Erythroblast (primary cell): ENCODE data around the gene YIF1A.
"Not testable (repeated sequence)": the region's sequence is repeated elsewhere in the genome, so short reads cannot be mapped to it uniquely, and the experiment has no call there.

Experiments used
- DNase-seq, 2 experiments: peaks; one replicate each; lab custom pipeline; 2025; lab: John Stamatoyannopoulos, UW
- GATA1 ChIP-seq: IDR thresholded peaks from 2 replicates; pipeline ENCODE4 v1.6.1; 2011; ENCODE audit warnings: low read depth, mild to moderate bottlenecking, control low read depth, low read length, moderate library complexity
- POLR2A ChIP-seq: IDR thresholded peaks from 2 replicates; pipeline ENCODE4 v1.6.1; 2011; ENCODE audit warnings: mild to moderate bottlenecking, low read length

Gene YIF1A

DNA sequence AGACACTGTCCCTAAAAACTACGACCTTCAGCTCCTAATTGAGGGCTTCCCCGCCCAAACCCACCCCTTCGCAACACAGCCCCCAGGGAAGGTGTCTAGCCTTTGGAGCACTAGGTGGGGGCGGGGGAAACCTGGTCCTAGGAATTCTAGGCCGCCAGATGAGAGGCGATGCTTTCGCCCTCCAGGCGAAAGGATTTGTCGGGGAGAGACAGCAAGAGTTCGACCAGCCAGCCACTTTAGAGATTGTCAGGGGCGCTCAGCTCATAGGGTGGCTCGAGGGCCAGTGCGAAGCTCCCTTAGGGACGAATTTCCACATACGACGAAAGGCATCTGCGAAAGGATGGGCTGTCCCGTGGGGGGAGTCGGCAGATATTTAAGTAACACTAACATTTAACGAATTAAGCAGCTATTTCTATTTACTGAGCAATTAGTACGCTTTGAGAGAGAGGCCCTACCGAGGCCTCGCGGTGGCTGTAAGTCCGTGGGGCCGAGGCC lies 22.6 kb upstream of the YIF1A start:
- no peak for TF ChIP-seq GATA1
- no peak for TF ChIP-seq POLR2A
- no peak for DNase-seq

GRCh38 chr11:66310803-66311440 lies 22.0 kb upstream of the YIF1A start:
- DNase-seq = not testable (repeated sequence)

DNA sequence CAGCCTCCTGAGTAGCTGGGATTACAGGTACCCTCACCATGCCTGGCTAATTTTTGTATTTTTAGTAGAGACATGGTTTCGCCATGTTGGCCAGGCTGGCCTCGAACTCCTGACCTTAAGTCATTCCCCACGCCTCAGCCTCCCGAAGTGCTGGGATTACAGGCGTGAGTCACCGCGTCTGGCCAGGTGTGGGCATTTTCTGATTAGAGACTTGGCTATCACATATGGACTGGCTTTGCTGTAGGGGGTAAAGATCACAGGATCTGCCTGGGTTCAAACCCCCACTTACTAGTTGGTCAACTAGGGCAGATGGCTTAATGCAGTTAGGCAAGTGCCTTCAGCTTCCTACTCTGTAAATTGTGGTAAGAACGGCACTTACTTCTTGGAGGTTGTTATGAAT lies 21.4 kb upstream of the YIF1A start:
- no peak for DNase-seq
- no peak for TF ChIP-seq GATA1
- TF ChIP-seq POLR2A = no peak

- peak in 1 of 2 experiments; percentile 23 for DNase-seq
- TF ChIP-seq GATA1 (no peak), POLR2A (no peak)
These were observed 20.5 kb upstream of the YIF1A start for GRCh38 chr11:66309475-66309874.

DNA sequence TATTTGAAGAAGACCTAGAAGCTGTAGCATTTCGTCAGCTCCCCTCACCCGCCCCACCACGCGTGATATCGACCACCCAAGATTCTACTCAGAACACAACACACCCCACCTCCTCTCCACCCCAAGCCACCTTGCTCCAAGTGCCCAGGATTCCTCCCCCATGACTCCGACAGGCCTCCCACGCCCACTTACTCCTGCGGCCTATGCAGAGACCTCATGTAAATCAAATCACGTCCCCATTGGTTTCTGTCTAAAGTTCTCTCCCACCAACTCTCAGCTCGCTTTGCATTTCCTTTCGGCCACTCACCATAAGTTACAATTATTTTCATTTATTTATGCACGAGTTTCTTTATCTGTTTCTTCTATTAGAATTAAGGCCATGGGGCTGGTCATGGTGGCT lies 13.7 kb upstream of the YIF1A start:
- TF ChIP-seq POLR2A (no peak), GATA1 (no peak)

DNA sequence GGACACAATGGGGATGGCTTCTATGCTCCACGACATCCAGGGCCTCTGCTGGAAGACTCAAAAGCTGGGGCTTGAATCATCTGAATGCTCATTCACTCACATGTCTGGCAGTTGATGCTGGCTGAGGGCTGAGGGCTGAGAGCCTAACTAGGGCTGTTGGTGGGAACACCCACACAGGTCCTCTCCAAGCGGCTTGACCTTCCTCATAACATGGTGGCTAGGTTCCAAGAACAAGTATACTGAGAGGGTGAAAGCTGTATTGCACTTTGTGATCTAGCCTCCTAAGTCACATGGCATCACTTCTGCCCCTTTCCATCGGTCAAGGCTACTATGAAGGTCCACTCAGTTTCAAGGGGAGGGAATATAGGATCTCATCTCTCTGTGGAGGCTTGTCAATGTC lies 10.2 kb upstream of the YIF1A start:
- DNase-seq = no peak
- no peak for TF ChIP-seq POLR2A
- TF ChIP-seq GATA1 = no peak

More for the DNA sequence above, 13.7 kb upstream of the YIF1A start:
- DNase-seq = no peak

GRCh38 chr11:66297610-66298009 lies 8.7 kb upstream of the YIF1A start:
- no peak for TF ChIP-seq GATA1
- TF ChIP-seq POLR2A = no peak
- no peak for DNase-seq

GRCh38 chr11:66294626-66295620 lies 6.0 kb upstream of the YIF1A start:
- no peak for TF ChIP-seq GATA1
- TF ChIP-seq POLR2A = no peak
- DNase-seq = no peak

DNA sequence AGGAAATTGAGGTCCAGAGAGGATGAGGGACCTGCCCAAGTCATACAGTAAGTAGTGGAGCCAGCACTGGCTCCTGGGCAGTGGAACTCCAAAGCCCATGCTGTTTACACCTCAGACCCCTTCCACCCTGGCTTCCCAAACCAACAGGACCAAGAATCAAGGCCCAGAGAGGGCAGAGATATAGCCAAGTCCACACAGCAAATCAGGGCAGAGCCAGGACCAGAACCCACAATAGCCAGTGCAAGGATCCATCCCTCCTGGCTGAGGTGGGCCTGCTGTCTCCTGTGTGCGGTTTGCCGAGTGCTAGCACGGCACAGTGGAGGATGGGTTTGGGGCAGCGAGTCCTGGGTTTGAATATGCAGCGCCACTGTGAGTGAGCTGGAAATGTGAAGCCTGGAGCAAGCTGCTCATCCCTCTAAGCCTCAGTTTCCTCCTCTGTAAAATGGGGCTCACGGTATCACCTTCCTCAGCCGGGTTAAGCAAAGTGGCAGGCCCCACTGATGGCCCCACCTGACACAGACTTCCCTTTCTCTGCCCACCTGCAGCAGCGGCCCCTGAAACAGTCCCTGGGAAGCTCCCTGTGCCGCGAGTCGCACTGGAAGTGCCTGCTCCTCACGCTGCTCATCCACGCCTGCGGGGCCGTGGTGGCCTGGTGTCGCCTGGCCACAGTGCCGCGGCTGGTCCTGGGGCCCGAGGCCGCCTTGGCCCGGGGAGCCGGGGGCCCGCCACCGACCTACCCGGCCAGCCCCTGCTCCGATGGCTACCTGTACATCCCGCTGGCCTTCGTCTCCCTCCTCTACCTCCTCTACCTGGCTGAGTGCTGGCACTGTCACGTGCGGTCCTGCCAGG lies 5.1 kb upstream of the YIF1A start:
- no peak for DNase-seq
- TF ChIP-seq POLR2A (no peak), GATA1 (no peak)

GRCh38 chr11:66293352-66293751 lies 4.4 kb upstream of the YIF1A start:
- no peak for DNase-seq
- no peak for TF ChIP-seq GATA1
- TF ChIP-seq POLR2A = no peak

DNA sequence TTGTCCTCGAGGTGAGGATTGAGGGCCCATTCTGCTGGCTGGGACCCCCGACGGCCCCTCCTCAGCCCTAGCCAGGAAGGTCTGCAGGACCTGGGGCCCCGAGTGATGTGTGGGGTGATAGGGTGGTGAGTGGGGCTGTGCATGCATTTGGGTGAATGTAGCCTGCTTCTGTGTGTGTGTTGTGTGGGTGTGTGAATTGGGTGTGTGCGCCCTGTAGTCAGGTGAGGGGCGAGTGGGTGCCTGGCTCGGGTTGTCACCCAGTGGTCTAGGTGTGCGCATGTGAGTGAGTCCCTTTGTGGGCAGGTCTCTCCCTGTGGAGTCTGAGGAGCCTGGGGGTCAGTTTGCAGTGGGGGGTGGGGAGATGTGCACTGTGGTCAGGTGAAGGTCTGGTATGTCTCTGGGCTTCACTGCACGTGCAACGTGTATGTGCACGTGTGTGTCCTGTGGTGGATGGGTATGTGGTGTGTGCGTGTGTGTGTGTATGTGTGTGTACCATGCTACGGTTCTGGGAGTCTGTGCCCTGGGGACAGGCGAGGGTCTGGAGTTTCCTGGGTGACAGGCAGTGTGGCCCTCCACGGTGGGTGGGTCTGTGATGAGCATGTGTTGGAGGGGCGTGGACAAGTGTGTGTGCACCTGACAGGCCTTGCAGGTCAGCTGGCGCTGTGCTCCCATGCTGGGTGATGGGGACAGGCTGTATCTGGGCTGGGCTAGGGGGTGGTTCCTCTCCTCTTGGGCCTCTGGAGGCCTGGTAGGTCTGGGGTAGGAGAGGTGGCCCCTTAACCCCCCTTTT lies 3.8 kb upstream of the YIF1A start:
- DNase-seq = no peak
- TF ChIP-seq POLR2A (no peak), GATA1 (no peak)

GRCh38 chr11:66291706-66292542 lies 3.0 kb upstream of the YIF1A start, which contains the start of gene TMEM151A:
TMEM151A (plus strand) TSS chr11:66291894; CDS start chr11:66292014, 120 bp downstream.
- no peak for TF ChIP-seq POLR2A
- TF ChIP-seq GATA1 = no peak
- DNase-seq = no peak
